Measurements from ENCODE around the gene KIZ.

The KIZ gene, protein sequence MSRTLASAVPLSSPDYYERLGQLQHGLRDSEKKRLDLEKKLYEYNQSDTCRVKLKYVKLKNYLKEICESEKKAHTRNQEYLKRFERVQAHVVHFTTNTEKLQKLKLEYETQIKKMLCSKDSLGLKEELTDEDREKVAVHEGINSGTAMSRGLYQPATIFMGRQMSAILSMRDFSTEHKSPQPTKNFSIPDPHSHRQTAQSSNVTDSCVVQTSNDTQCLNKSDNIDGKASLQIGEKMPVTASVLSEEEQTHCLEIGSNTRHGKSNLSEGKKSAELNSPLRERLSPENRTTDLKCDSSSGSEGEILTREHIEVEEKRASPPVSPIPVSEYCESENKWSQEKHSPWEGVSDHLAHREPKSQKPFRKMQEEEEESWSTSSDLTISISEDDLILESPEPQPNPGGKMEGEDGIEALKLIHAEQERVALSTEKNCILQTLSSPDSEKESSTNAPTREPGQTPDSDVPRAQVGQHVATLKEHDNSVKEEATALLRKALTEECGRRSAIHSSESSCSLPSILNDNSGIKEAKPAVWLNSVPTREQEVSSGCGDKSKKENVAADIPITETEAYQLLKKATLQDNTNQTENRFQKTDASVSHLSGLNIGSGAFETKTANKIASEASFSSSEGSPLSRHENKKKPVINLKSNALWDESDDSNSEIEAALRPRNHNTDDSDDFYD

DNA sequence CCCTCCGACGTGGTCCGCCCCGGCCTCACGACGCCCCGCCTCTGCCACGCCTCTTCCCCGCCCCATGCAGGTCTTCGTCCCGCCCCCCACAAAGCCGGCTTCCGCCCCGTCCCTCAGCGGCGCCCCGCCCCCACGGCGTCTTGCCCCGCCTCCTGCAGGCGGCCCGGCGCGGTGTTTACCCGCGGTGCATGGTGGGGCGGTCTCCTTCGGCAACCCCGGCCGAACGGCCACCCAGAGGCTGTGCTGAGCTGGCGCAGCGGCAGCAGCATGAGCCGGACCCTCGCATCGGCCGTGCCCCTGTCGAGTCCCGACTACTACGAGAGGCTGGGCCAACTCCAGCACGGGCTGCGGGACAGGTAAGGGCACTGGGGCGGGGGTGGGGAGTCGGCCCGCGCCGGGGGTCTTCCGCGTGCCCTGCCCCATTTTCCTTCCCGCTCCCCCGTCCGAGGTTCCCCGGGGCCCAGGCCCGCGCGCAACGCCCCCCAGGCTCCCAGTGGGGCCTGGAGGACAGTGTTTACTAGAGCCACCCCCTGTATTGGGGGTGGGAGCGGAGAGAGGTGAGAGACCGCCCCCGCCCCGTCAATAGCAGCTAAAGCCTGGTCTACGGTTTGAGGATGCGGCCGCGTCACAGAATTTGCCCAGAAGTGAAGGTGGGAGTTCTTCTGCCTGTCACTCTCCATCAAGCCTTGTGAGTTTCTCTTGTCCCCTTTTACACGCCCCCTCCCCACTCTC lies at the start of gene KIZ:
Gene KIZ, plus strand, starts transcription at position 234 of the 732 bp plus-strand sequence. Its CDS starts 34 bp downstream, at position 268.
- DNase-seq = peak; percentile 99

DNA sequence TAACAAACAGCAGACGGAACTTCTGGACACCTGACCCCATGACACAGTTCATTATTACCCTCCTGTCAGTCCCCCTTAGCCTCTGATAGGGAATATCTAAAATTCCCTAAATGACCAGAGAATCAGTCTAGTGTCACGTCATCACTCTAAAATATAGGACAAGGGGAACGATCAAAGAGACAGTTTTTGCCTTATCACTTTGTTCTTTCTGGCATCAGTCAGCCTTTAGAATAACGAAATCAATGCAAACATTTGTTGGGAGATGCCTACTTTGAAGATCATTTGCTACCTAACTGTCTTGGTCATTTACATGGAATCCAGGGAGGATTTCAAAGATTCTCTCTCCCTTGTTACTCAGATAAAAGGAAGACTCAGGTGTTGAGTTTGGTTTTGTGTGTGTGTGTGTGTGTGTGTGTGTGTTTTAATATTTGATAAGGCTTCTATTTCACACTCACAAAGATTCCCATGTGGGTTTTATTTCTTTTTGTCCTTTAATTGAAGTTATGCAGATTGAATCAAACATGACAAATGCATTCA lies 48.0 kb upstream of the KIZ start:
- DNase-seq = no peak

DNA sequence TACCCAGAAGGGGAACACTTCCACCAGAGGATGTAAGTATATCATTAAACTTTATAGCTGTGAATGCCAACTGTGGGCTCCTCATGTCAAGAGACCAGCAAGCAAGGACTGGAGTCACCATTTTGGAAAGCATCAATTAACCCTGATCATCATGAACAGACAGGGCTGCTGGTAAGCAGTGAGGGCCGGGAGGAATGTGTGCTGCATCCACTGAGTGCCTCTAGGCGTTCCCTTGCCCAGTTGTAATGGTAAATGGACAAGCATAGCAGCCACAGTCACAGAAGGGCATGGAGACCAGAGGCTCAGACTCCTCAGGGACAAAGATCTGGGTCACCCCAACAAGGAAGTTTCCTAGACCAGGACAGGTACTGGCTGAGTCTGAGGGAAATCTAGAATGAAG lies 43.3 kb upstream of the KIZ start:
- no peak for DNase-seq

DNA sequence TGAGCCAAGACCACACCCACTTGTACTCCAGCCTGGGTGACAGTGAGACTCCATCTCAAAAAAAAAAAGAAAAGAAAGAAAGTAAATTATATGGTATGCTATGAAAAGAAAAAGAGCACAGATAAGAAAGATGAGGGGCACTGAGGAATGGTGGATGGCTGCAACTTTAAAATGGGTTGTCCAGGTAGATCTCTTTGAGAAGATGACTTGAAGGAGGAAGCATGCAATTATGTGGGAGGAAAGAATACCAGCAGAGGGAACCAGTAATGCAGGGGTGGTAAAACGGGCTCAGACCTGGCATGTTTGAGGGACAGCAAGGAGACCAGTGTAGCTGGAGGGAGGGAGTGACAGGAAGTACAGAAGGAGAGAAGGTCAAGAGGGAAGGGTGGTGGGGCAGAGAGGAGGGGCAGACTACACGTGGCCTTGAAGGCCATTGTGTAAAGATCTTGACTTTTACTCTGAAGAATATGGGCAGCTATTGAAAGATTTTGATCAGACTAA lies 42.0 kb upstream of the KIZ start:
- no peak for DNase-seq

DNA sequence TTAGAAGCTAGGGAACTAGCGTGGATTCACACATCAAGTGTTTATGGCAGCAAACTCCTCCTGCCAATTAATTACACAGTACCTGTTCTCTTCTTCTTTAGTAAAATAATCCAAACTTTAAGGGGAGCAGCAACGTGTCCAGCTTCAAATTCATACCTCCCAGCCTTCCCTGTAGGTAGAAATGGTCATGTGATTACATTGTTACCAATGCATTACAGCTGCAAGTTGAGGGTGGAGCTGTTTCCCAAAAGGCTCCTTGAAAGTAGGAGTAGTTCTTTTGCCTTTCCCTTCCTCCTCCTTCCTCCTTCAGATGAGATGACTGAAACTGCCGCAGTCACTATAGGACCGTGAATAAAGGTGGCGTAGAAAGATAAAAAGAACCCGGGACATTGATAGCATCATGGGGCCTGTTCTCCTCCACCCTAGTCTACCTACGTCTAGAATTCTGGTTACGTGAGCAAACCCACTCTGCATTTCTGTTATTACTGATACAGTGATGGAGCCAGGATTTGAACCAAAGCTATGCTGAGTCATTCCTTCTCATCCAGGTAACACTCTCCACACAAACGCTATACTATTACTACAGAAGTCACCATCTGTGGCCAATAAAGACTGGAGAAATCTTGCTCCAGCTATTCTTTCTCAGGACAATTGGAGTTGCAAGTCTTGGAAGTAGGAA lies 37.9 kb upstream of the KIZ start:
- no peak for DNase-seq

DNA sequence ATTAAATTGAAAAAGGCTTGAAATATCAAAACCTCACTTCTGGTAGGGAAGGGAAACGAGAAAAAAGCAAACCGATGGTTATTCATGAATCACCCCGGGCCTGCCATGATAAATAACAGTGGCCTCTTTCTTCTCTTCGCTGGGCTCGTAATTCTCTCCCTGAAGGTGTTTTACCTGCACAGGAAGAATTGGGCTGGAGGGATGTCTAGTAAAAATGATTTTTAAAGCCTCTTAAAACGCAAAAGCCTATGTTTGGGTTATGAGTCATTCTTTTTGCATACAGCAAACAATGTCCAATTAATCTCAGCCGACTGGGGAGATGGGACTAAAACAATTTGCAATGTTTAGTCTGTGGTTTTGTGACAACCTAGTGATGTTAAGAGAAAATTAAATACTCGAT lies 36.5 kb upstream of the KIZ start:
- no peak for DNase-seq

DNA sequence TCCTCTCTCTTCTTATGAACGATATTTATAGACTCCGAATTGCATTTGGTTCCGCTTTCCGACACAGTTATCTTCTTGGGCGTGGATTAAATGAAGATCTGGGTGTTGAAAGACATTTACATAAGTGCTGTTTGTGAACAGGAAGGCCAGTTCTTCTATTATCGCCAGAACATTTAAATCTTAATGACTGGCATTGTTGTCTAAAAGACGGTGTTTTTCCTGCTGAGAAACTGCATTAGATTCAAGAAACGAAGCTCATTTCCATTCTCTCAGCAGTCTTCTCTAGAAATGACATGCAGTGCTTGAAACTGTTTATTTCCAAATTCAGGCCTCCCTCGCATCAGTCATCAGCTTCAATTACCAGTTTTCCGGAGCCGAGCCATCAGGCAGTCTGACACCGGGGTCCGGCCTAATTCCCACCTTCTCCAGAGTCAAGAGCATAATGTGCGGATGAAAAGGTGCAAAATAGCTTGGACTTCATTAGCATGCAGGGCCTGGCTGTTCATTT lies 35.7 kb upstream of the KIZ start:
- DNase-seq = no peak

DNA sequence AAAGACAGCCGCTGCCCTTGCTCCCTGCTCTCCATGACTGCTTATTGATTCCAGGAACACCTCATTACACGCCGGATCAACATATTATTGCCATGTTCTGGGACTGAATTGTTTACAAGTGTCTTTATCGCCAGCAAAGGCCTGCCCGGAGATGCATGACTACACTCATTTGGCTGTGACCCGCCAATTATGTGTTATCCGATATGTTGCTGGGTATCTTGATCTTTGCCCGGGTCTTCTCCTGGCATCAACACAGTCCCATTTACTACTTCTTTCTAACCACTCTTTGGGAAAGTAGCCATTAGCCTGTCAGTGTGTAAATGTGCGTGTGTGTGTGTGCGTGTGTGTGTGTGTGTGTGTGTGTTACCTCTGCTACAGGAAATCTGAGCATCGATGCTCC lies 35.2 kb upstream of the KIZ start:
- no peak for DNase-seq

DNA sequence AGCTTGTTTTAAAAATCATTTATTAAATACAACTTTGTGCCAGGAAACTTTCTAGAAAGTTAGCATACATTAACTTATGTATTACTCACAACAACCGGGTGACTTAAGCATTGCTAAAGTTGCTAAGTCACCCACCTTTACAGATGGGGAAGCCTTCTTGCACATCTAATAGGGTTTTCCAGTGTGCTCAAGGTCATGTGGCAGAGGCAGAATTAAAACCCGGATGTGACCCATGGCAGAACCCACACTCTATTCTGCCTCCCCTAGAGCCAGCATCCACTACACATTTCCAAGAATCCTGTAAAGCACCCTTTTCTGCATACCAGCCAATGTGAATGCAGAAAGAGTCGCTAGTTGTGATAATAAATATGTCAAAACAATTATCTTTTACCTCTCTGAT lies 33.1 kb upstream of the KIZ start:
- no peak for DNase-seq

DNA sequence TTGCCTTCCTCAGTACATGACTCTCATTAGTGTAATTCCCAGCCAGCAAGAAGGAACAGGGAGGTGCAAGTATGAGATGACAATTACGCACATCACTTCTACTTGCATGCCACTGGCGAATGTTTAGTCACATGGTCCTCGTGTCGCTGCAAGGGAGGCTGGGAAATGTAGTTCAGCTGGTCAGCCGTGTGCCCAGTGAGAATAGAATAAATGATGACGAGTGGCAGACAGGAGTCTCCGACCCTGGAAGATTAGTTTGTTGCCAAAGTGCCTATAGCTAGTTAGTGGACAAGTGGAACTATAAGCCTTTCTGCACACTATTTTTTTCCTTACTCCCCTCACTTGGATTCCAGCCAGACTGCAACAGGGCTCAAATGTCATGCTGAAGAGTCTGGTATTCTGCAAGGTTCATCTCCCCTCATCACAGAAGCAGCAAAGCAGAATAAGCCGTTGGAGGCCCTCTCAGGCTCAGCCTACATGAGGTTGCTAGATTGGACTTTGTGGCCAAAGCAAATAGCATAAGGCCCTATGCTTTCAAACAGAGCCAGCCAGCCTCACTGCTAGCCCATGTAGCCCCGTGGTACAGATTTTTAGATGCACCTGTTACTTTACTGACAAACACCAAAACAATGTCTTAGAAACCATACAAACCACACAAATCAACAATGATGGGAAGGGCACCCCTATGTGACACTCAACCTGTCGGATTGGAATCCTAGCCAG lies 29.4 kb upstream of the KIZ start:
- DNase-seq = no peak

DNA sequence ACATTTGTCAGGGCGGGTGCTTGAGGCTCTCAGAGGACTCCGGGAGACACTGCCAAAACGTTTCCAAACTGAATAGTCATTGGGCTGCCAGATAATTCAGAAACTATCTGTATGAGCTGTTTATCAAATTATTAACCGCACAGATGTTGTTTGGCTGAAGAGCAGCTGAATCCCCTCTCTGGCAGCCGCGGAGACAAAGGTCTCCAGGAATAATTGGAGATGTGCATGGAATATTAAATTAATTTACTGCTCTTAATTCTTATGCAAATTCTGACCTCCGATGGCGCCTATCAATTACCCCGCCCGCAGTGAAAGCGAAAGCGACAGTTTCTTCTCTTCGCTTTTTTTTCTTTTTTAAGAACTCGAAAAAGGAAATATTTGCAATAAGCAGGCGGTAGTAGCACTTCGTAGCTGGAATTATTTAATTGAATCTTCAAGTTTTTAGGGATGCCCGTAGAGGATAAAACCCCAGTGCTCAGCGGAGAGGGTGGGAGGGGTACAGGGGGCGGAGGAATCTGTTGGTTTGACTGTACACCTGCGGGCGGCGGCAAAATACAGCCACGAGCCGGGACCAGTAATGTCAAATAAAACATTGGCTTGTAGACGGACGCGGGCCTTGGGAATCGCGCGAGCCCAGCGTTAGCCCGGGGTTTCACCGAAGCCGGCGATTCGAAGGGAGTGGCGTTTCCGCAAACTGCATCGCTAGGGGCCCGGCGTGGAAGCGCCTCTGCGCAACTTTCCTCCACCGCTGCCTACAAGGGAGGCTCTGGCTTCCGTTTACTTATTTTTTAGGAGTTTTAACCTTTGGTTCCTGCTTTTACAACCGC lies 25.9 kb upstream of the KIZ start:
- peak; percentile 63 for DNase-seq

DNA sequence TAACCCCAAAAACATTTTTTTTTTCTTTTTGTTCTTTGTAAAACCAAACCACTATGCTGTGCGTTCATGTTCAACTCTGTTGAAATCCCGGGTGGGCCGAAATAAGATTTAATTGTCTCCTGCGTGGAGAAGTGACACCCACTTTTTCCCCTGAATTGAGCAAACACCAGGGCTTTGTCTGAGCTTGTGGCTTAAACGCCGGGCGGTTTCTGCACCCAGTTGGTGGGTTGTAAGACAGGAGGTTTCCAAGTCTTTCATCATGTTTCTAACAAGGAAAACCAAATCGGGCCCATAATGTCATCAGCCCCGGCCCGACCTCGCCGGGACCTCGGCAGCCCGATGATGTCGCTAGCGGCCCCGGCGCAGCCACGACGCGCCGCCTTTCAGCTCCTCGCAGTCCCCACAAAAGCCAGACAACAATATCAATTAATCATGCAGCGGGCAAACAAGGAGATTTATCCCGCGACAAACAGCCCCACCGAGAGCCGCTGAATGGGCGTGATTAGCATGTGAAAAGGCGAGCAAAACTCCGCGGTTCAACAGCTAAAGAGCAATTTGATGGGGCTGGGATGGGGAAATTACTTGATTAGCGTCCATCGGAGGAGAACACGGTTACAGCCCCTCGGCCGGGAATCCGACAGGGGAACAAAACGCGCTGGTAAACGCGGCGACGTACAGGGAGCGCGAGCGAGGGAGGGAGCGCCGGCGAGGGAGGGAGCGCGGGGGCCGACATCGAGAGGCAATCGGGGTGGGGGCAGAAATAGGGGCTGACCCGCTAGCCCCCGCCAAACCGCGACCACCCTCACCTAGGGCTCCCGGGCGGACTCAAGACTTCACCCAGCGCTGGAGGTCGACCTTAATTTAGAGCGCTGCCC lies 25.1 kb upstream of the KIZ start:
- peak; percentile 59 for DNase-seq

DNA sequence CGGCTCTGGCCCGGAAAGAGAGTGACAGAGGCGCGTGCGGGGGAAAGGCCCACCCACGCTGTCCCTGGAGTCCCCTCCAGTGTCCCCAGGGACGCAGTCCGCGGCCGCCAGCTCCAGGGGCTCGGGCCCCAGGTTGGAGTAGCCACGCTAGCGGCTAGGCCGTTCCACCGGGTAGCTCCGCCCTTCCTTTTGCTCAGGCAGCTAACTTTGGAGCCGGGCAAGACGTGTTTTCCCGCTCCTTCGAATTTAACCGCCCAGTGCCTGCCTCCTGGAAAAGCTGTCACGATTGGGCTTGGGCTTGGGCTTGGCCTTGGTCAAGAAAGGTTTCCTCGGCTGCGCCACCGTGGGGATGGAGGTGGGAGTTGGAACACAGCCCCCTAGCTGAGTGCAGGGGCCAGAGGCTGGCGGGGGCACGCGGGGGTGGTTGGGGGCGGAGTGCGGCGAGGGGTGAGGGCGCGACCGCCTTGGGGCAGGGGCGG lies 24.4 kb upstream of the KIZ start:
- peak; percentile 44 for DNase-seq

DNA sequence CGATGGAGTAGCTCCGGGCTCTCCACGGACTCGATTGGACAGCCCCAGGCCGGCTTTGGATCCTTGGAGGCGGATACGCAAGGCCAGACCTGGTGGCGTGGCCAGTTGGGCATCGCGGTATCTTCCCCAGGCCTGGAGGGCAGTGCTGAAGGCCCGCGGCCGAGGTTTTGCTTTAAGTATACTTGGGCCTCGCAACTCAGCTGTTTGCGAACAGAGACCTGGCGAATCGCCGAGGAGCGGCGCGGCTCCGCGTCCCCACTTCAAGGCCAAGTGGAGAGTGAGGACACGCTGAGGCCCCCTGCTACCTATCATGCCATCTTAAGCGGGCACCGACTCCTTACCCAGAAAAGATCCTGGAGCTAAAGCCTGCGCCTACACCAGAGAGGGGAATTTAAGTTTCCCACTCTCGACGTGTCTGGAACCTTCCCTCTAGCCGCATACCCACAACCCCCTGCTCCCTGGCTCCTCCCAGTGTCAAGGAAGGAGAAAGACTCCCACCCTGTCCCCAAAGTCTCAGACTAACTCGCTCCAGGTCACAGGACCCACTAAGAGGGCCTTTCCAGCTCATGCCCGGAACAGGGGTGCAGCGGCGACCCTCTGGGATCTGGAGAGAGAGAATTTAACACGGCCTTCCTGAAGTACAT lies 23.8 kb upstream of the KIZ start:
- peak; percentile 43 for DNase-seq

DNA sequence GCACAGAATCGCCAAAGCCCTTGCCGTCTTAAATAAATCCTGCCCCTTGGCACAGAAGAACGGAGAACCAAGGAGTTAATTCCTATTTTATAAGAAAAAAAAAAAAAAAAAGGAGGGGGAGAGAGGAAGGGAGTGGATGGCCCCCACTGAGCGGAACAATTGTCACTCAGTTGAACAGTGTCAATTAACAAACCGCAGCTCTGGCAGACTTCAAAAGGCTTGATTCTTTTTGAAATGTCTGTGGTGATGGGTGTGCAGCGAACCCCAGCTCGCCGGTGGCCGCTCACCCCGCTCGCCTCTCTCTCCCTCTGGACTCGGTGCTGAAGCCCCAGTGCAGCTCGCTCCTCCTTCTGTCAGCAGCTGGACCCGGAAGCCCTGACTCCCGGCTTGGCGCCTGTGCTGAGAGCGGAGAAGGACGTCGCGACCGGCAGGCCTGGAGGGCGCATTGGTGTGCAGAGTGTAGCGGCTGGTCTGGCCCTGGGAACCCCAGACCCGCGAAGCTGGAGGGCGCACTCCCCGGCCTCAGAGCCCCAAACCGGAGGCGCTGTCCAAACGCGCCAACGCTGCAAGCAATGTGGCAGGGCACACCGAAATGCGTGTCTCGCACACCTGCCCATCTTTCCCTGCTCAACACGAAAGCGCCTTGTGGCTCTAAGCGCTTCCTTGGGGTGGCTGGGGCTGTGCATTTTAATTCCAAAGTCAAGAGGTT lies 23.1 kb upstream of the KIZ start:
- peak; percentile 58 for DNase-seq

DNA sequence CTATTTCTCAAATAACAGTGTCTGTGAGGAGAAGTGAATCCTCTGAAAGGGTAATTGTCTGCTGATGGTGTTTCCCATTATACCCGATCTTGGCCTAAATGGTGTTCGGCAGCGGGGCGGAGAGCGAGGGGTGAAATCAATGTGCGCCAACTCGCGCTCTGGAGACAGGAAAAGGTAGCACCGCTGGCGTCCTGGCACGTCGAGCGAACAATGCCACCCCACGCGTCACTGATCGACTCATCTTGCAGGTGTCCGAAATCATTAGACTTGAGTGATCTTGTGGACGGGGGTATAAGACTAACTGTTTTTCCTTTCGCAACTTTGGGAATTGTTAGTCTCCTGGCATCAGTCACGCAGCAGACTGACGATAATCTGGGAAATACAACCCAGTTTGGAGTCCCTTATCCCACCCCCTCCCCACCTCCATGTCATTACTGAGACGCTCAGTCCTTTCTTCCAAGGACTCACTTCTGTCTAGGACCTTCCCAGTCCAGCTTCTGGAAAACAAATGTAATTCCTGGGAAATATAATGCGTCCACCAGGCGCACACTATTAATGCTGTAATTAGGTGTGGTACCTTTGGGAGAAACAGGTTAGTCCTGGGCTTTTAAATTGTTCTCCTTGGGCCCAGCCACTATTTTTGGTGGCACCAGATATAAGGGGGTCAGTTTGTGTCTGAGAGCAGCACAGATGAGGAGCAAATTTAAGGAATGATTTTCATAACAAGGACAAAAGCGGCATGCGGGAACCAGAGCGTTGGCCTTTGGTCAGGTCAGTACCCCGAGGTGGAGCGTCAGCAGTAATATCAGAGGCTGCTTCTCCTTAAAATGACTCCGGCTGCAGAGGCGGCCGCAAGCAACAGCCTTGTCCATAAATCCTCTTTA lies 22.1 kb upstream of the KIZ start:
- peak; percentile 36 for DNase-seq

DNA sequence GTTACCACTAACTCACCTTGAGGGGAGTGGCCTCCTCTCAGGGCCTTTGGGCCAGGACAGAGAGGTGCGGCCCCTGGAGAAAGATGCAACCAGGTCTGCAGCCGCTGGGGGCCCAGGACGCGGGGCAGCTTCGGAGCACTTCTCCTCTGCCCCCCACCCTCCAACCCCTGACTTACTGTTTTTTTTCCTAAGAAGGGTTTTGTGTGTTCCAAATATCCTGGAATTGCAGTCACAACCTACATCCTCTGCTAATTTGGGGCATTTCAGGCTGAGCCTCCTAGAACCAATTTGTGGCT lies 21.5 kb upstream of the KIZ start:
- no peak for DNase-seq

DNA sequence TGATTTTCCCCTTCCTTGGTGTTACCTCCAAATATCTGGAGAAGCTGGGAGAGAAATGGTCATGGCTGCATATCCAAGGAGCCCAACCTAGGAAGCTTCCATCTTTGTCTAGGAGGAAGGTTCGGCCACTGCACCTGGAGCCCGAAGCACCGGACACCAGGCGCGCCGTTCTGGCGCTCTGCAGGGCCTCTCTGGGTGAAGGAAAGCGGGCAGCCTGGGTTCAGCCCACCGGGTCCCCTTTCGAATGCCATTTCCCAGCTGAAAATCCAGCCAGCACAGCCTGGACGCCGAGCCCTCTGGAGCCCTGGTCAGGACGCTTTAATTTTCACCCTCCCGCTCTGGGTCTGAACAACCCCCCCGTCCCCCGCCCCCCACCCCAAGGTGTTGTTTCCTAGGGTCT lies 21.0 kb upstream of the KIZ start:
- no peak for DNase-seq

Measured in stimulated activated CD8-positive, alpha-beta memory T cell treated with anti-CD3 and anti-CD28 coated beads, Interleukin-4, amount 100 ng/mL, for 48 hours (primary cell).